Large intestine (tissue), 3 donors: ENCODE measurements around the gene MXD1. TPM values are rescaled to one million over a fixed set of nuclear protein-coding genes. Genes with fewer than 3 reads are reported as not detected.

Experiments used
- DNase-seq, 2 donors: peaks; one replicate each; pipeline versions ENCODE4 v3.0.0 to v3.0.0-alpha.2; 2013
- H3K27ac ChIP-seq: one replicate; pipeline ENCODE4 v1.5.1; 2013; ENCODE audit warnings: low read length
- H3K27me3 ChIP-seq: 2 replicates; pipeline ENCODE4 v1.6.1; 2013; ENCODE audit warnings: low read length; ENCODE audit not compliant: control insufficient read depth, insufficient read depth
- H3K36me3 ChIP-seq: 2 replicates; pipeline ENCODE4 v1.6.1; 2013; ENCODE audit warnings: low read length; ENCODE audit not compliant: control insufficient read depth, insufficient read depth
- H3K4me1 ChIP-seq: one replicate; pipeline ENCODE4 v1.6.1; 2013; ENCODE audit warnings: low read length; ENCODE audit not compliant: control insufficient read depth, insufficient read depth
- H3K4me3 ChIP-seq: one replicate; pipeline ENCODE4 v1.5.1; 2013; ENCODE audit warnings: low read length
- H3K9me3 ChIP-seq: one replicate; pipeline ENCODE4 v1.6.1; 2013; ENCODE audit warnings: mild to moderate bottlenecking, low read depth, low read length, moderate library complexity; ENCODE audit not compliant: control insufficient read depth
- WGBS: methylation state at CpG from one replicate; pipeline ENCODE4 v1.1.5; 2013; ENCODE audit warnings: low lambda C conversion rate; ENCODE audit not compliant: insufficient coverage; 5-methylcytosine and 5-hydroxymethylcytosine counted together
- polyA plus RNA-seq: library from polyadenylated mRNA; unstranded; fragments of 120-200 nt; gene quantifications from one replicate; pipeline ENCODE4 v1.2.1, GENCODE V29; 2013

Gene MXD1
- polyA plus RNA-seq, 1 donor: 40.4 TPM

DNA sequence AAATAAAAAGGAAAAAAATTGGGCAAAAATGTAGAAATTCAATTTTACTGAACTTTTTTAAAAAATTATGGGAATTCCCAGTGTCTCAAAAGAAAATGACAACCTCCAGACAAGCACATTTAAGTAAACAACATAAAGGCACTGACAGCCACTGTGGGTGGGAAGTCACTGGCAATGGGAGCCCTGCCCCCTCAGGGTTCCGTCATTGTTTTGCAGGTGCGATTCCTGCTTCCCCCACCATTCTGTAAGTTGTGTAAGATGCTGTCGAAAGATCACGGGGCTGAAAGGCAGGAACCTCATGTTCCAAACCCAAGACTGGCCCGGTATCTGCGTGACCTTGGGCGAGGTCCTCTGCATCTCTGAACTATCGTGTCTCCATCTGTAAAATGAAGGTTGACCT lies 62.3 kb downstream of the MXD1 start:
- DNase-seq: no peak
- Histone ChIP-seq H3K27ac (no peak overlapping the region), H3K27me3 (no peaks in the 10 kb centered on the region), H3K4me1 (peaks cover 13% of the 10 kb centered on the region), H3K4me3 (no peak overlapping the region), H3K9me3 (no peaks in the 10 kb centered on the region), H3K36me3 (no peaks in the 10 kb centered on the region)
- WGBS: no CpG with 5 or more reads among the region's 8 CpGs

DNA sequence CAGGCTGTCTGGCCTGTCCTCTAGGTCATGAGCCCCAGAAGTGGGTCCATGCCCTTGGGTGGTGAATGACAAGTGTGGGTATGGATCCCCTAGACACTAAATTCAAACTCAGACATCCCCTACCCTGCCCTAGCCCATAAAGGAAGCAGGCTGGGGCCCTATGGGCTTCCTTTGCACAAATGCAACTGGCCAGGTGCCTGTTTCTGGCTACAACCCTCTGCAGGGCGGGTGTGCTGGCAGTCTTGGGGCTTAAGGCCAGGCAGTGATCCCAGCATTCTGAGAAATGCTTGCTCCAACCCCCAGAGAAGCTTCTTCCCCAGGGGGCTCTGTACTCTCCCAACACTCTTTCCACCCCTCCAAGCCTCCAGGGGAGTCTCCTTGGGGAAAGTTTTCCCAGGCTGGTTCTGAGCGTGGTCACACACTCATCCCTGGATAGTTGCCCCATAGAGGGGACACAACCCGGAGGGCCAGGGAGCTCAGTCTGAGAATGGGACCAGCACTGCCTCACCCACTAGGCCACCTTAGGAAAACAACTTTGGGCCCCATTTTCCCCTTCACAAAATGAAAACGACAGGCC lies 63.1 kb downstream of the MXD1 start:
- H3K4me3 ChIP-seq: no peak overlapping the region
- no peak for DNase-seq
- H3K27ac ChIP-seq: no peak overlapping the region
- peaks cover 13% of the 10 kb centered on the region for H3K4me1 ChIP-seq
- no peaks in the 10 kb centered on the region for H3K27me3 ChIP-seq
- no CpG with 5 or more reads among the region's 4 CpGs for WGBS
- H3K36me3 ChIP-seq: no peaks in the 10 kb centered on the region
- H3K9me3 ChIP-seq: no peaks in the 10 kb centered on the region

DNA sequence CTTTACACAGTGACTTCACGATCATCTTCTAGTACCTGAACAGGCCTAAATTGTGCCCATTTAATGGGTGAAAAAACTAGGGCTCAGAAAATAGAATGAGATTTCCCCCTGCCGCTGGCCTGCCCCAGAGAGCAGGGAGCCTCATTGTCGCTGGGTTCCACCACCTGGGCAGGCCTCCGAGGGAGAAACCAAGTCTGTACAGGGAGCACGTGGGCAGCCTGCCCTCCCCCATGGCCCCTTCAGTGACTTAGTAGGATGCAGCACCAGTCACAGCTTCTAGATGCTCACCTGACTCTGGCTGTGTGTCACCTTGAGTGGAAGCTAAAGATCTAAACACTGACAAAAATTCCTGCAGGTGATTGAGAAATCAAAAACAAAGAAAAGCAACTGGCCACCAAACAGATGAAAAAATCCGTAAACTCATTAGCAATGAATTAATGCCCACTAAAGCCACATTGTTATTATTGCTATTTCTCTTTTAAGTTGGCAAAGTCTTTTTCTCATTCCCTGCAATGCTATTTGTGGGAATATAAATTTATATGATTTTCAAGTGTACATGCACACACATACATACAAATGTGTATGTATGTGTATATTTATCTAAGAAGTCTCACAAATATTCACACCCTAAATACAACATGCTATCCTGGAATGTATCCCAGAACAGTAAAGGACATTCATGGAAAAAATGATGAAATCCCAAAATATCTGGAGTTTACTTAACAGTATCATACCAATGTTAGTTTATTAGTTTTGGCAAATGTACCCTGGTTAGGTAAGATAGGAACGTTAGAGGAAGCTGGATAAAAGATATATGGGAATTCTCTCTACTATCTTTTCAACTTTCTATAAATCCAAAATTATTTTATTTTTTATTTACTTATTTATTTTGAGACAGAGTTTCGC lies 65.2 kb downstream of the MXD1 start:
- H3K27ac ChIP-seq: no peak overlapping the region
- H3K36me3 ChIP-seq: no peaks in the 10 kb centered on the region
- no peak overlapping the region for H3K4me3 ChIP-seq
- 72% methylated on average over 3 of the region's 8 CpGs for WGBS
- no peaks in the 10 kb centered on the region for H3K27me3 ChIP-seq
- no peak for DNase-seq
- no peaks in the 10 kb centered on the region for H3K9me3 ChIP-seq
- H3K4me1 ChIP-seq: peaks cover 11% of the 10 kb centered on the region

DNA sequence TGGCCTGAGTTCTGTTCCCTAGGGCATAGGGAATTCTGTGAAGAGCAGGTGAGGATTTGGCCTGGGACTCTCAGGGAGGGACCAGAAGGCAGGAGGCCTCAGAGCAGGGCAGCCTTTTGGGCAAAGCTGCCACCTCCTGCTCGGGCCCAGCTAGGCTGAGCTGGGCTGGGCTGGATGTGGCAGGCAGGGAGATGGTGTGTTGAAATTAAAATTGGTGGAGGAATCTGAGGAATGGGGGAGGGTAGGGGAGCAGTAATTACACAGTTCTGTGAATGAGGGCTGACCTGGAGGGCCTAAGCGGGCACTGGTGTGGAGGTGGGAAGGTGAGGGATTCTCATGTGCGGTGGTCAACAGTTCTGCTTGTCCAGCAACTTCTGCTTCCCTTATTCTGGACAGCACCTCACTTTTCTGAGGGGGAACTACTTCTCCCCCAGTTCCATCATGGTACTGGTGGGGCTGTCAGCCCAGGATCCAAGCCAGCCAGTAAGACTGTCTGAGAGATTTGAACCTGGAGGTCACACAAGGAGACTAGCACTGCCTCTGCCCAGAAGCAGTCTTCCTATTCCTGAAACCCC lies 68.6 kb downstream of the MXD1 start:
- H3K4me3 ChIP-seq: no peak overlapping the region
- no peak overlapping the region for H3K27ac ChIP-seq
- H3K27me3 ChIP-seq: no peaks in the 10 kb centered on the region
- H3K36me3 ChIP-seq: no peaks in the 10 kb centered on the region
- WGBS: no CpG with 5 or more reads among the region's 3 CpGs
- DNase-seq: no peak
- H3K4me1 ChIP-seq: no peaks in the 10 kb centered on the region
- no peaks in the 10 kb centered on the region for H3K9me3 ChIP-seq

DNA sequence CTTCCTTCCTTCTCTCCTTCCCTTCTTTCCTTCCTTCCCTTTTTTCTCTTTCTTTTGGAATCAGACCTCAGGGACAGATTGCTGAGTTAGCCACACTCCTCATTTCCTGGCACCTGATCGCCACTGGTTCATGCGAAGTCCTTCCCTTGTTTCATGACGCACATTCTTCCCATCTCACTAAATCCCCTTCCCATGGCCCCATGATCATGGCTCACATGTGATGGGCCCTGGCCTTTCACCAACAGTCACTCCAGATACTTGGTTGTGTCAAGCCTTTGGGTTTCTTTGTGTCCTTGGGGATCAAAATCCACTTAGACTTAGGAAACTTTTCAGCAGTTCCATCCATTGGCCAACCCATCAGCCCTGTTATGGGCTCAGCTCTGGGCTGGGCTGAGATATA lies 70.3 kb downstream of the MXD1 start:
- Histone ChIP-seq H3K4me1 (peaks cover 5% of the 10 kb centered on the region), H3K9me3 (no peaks in the 10 kb centered on the region), H3K27ac (no peak overlapping the region), H3K27me3 (no peaks in the 10 kb centered on the region), H3K4me3 (no peak overlapping the region), H3K36me3 (no peaks in the 10 kb centered on the region)
- no peak for DNase-seq
- 100% methylated on average over 2 of the region's 3 CpGs for WGBS

DNA sequence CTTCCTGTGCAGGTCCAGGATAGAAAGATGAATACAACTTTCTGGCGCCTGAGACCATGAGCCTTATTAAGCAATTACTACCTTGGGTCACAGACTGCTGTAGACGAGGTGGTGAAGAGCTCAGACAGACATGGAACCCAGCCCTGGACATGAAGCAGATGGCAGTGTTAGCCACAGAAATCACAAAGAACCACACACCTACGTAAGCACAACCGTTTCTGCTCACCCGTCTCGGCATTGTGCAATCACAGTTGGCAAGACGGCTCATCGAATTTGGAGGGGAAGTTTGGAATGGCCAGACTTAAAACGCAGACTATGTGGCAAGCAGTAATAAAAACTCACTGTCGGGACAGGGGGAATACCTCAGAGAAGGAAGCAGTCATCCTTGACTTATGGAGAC lies 70.8 kb downstream of the MXD1 start:
- Histone ChIP-seq H3K27me3 (no peaks in the 10 kb centered on the region), H3K27ac (no peak overlapping the region), H3K9me3 (no peaks in the 10 kb centered on the region), H3K36me3 (no peaks in the 10 kb centered on the region), H3K4me1 (peaks cover 5% of the 10 kb centered on the region), H3K4me3 (no peak overlapping the region)
- WGBS: no CpG with 5 or more reads among the region's 10 CpGs
- no peak for DNase-seq

DNA sequence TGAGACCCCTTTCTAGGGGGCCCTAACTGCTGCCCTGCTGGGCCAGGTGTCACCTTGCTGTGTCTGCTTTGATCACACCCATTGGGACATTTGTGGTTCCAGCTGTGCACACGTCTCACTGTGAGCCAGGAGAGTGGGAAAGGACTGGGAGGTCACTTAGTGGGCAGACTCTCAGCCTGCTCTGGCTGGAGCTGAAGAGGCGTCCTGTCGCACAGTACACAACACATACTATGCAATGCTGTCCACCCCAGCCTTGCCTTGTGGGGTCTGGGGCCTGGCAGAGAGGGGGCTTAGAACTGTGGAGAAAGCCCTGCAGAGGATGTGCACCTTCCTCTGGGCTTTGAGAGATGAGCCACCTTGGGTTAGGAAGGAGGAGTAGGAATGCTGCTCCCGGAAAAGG lies 71.8 kb downstream of the MXD1 start:
- H3K9me3 ChIP-seq: no peaks in the 10 kb centered on the region
- no peaks in the 10 kb centered on the region for H3K27me3 ChIP-seq
- H3K4me1 ChIP-seq: peaks cover 5% of the 10 kb centered on the region
- no peak overlapping the region for H3K27ac ChIP-seq
- WGBS: 60% methylated on average over 1 of the region's 4 CpGs
- H3K36me3 ChIP-seq: no peaks in the 10 kb centered on the region
- H3K4me3 ChIP-seq: no peak overlapping the region
- no peak for DNase-seq

DNA sequence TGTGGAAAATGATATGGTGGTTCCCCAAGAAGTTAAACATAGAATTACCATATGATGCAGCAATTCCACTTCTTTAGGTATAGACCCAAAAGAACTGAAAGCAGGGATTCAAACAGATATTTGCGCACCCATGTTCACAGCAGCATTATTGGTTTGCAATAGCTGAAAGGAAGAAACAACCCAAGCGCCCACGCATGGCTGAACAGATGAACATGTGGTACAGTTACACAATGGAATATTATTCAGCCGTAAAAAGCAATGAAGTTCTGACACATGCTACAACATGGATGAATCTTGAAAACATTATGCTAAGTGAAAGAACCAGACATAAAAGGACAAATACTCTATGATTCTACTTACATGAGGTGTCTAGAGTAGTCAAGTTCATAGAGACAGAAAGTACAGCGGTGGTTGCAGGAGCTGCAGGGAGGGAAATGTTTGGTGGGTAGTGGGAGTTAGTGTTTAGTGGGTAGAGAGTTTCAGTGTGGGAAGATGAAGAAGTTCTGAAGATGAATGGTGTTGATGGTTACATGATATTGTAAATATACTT lies 73.3 kb downstream of the MXD1 start:
- Histone ChIP-seq H3K27me3 (no peaks in the 10 kb centered on the region), H3K27ac (no peak overlapping the region), H3K4me1 (peaks cover 5% of the 10 kb centered on the region), H3K9me3 (no peaks in the 10 kb centered on the region), H3K4me3 (no peak overlapping the region), H3K36me3 (no peaks in the 10 kb centered on the region)
- 100% methylated on average over 2 of the region's 5 CpGs for WGBS
- DNase-seq: no peak

DNA sequence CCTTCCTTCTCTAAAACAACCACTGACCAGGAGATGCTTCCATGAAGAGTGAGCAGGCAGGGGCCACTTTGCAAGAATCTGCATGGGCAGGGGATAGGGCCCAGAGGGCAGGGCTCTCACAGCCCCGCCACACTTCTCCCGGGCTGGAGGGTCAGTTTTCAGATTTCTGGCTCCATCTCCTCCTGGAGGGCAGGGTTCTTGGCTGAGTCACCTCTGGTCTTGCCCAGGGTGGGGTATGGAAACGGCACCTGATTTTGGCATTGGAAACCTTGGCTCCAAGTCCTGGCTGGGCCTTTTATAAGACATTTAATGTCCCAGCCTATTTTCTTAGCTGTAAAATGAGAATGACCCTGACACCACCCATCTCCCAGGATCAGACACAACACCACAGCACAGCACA lies 74.1 kb downstream of the MXD1 start:
- peaks cover 5% of the 10 kb centered on the region for H3K4me1 ChIP-seq
- H3K9me3 ChIP-seq: no peaks in the 10 kb centered on the region
- no CpG with 5 or more reads among the region's 3 CpGs for WGBS
- H3K4me3 ChIP-seq: no peak overlapping the region
- no peak for DNase-seq
- H3K27me3 ChIP-seq: no peaks in the 10 kb centered on the region
- no peak overlapping the region for H3K27ac ChIP-seq
- H3K36me3 ChIP-seq: no peaks in the 10 kb centered on the region

DNA sequence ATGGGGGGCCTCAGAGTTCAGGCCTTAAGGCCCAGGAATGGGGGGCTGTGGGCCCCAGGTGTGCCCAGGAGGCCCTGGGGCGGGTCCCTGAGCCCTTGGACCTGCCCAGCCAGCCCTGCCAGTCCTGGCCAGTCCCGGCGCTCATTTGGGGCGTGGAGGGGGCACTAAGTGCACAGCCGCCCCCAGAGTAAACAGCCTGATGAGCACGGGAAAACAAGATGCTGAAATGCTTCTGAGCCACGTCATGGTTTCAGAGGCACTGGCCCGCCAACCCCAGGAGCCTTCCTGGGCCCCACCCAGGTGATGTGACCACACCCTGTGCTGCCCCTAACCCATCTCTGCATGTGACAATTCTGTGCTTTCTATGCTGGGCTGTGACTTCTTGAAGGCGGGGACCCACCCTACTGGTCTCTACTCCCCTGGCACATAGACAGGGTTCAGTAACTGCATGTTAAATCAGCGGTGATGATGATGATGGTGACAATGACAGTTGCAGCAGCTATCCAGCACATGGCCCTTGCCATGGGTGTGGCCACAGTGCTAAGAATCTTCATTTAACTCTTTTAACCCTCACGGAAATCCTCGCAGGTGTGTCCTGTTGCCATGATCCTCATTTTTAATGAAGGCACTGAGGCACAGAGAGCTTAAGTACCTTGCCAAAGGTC lies 74.7 kb downstream of the MXD1 start:
- Histone ChIP-seq H3K9me3 (no peaks in the 10 kb centered on the region), H3K36me3 (peaks cover 2% of the 10 kb centered on the region), H3K27ac (no peak overlapping the region), H3K27me3 (no peaks in the 10 kb centered on the region), H3K4me1 (peaks cover 5% of the 10 kb centered on the region), H3K4me3 (no peak overlapping the region)
- DNase-seq: peak in 1 of 2 donors; percentile 59
- no CpG with 5 or more reads among the region's 12 CpGs for WGBS
